Measurements from ENCODE around the gene PCSK1N.

PCSK1N gene

GRCh38 chrX:48834383-48834709 lies 1.1 kb downstream of the PCSK1N start:
- Histone ChIP-seq H3K4me3 (ENCODE audit: low read length, poor library complexity, severe bottlenecking) (no peak overlapping the region), H2AFZ (ENCODE audit: low read length) (no peak overlapping the region)

DNA sequence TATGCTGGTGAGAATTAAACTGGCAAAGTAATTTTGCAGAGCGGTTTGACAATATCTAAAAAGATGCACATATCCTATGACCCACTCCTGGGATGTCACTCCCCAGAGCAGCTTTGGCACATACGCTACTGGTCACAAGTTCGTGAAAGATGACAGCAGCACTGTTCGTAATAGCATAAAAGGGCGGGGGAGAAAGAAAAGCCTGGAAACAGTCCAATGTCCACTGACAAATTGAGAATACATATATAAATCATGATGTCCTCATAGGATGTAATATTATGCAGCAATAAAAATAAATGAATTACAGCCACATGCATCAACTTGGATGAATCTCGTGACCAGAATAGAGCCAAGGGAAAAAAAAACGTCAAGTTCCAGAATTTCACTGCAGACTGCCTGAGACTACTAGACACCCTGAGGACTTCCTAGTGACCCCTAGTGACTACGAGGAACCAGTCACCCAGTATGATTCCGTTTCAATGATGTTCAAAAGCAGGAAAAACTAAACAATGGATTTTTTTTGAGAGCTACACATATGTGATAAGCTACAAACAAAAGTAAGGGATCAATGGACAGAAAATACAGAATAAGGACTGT lies 1.8 kb downstream of the PCSK1N start:
- no peaks in the 10 kb centered on the region for H3F3A ChIP-seq (ENCODE audit: low read depth)
- H3K27me3 ChIP-seq (ENCODE audit: insufficient read depth, low read length, poor library complexity, severe bottlenecking), result no peaks in the 10 kb centered on the region
- H4K20me1 ChIP-seq (ENCODE audit: insufficient read depth, low read length, poor library complexity, severe bottlenecking), result no peaks in the 10 kb centered on the region
- TF ChIP-seq, protein P1, sequence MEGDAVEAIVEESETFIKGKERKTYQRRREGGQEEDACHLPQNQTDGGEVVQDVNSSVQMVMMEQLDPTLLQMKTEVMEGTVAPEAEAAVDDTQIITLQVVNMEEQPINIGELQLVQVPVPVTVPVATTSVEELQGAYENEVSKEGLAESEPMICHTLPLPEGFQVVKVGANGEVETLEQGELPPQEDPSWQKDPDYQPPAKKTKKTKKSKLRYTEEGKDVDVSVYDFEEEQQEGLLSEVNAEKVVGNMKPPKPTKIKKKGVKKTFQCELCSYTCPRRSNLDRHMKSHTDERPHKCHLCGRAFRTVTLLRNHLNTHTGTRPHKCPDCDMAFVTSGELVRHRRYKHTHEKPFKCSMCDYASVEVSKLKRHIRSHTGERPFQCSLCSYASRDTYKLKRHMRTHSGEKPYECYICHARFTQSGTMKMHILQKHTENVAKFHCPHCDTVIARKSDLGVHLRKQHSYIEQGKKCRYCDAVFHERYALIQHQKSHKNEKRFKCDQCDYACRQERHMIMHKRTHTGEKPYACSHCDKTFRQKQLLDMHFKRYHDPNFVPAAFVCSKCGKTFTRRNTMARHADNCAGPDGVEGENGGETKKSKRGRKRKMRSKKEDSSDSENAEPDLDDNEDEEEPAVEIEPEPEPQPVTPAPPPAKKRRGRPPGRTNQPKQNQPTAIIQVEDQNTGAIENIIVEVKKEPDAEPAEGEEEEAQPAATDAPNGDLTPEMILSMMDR (conservative IDR thresholded peaks at IDR 0.05; ENCODE audit: low read length), result no peak; the same call in 1 of the 2 replicates
- TF ChIP-seq EZH2phosphoT487 (IDR thresholded peaks at IDR 0.05; ENCODE audit: borderline replicate concordance), result no peak
- H3K4me1 ChIP-seq (ENCODE audit: insufficient read depth, low read length, poor library complexity, severe bottlenecking), result no peaks in the 10 kb centered on the region
- no peaks in the 10 kb centered on the region for H3K9me3 ChIP-seq (ENCODE audit: insufficient read depth, low read depth, low read length)
- H3K9me2 ChIP-seq (replicated peaks; ENCODE audit: low read depth, low read length), result no peaks in the 10 kb centered on the region
- H3K79me2 ChIP-seq (ENCODE audit: insufficient read depth, low read length), result no peaks in the 10 kb centered on the region
- no peak overlapping the region for H3K9ac ChIP-seq (ENCODE audit: low read depth, low read length, poor library complexity, severe bottlenecking)
- H3K4me2 ChIP-seq (ENCODE audit: low read depth, low read length, poor library complexity, severe bottlenecking), result no peak overlapping the region
- no peaks in the 10 kb centered on the region for H3K36me3 ChIP-seq (ENCODE audit: insufficient read depth, low read length)
- no peak overlapping the region for H3K4me3 ChIP-seq (ENCODE audit: low read length, poor library complexity, severe bottlenecking)
- H2AFZ ChIP-seq (ENCODE audit: low read length), result no peak overlapping the region

More at GRCh38 chrX:48834383-48834709, 1.1 kb downstream of the PCSK1N start:
- H3K9ac ChIP-seq (ENCODE audit: low read depth, low read length, poor library complexity, severe bottlenecking), result no peak overlapping the region
- no peaks in the 10 kb centered on the region for H3K79me2 ChIP-seq (ENCODE audit: insufficient read depth, low read length)
- no peaks in the 10 kb centered on the region for H3K36me3 ChIP-seq (ENCODE audit: insufficient read depth, low read length)
- no peaks in the 10 kb centered on the region for H3K9me3 ChIP-seq (ENCODE audit: insufficient read depth, low read depth, low read length)
- H3F3A ChIP-seq (ENCODE audit: low read depth), result no peaks in the 10 kb centered on the region
- no peaks in the 10 kb centered on the region for H3K9me2 ChIP-seq (replicated peaks; ENCODE audit: low read depth, low read length)
- no peak overlapping the region for H3K4me2 ChIP-seq (ENCODE audit: low read depth, low read length, poor library complexity, severe bottlenecking)
- no peaks in the 10 kb centered on the region for H3K27me3 ChIP-seq (ENCODE audit: insufficient read depth, low read length, poor library complexity, severe bottlenecking)
- H4K20me1 ChIP-seq (ENCODE audit: insufficient read depth, low read length, poor library complexity, severe bottlenecking), result no peaks in the 10 kb centered on the region
- H3K4me1 ChIP-seq (ENCODE audit: insufficient read depth, low read length, poor library complexity, severe bottlenecking), result no peaks in the 10 kb centered on the region
- TF ChIP-seq, protein P1 (conservative IDR thresholded peaks at IDR 0.05; ENCODE audit: low read length), result no peak
- no peak for TF ChIP-seq EZH2phosphoT487 (IDR thresholded peaks at IDR 0.05; ENCODE audit: borderline replicate concordance)

- no peaks in the 10 kb centered on the region for H3K9me2 ChIP-seq (replicated peaks; ENCODE audit: low read depth, low read length)
- no peak overlapping the region for H3K9ac ChIP-seq (ENCODE audit: low read depth, low read length, poor library complexity, severe bottlenecking)
- no peaks in the 10 kb centered on the region for H3F3A ChIP-seq (ENCODE audit: low read depth)
- H3K4me2 ChIP-seq (ENCODE audit: low read depth, low read length, poor library complexity, severe bottlenecking), result no peak overlapping the region
- no peaks in the 10 kb centered on the region for H3K9me3 ChIP-seq (ENCODE audit: insufficient read depth, low read depth, low read length)
- TF ChIP-seq, protein P1 (conservative IDR thresholded peaks at IDR 0.05; ENCODE audit: low read length), result no peak
- TF ChIP-seq EZH2phosphoT487 (IDR thresholded peaks at IDR 0.05; ENCODE audit: borderline replicate concordance), result no peak
- H3K27me3 ChIP-seq (ENCODE audit: insufficient read depth, low read length, poor library complexity, severe bottlenecking), result no peaks in the 10 kb centered on the region
- no peaks in the 10 kb centered on the region for H3K36me3 ChIP-seq (ENCODE audit: insufficient read depth, low read length)
- no peak overlapping the region for H2AFZ ChIP-seq (ENCODE audit: low read length)
- no peaks in the 10 kb centered on the region for H3K79me2 ChIP-seq (ENCODE audit: insufficient read depth, low read length)
- H3K4me3 ChIP-seq (ENCODE audit: low read length, poor library complexity, severe bottlenecking), result no peak overlapping the region
- no peaks in the 10 kb centered on the region for H4K20me1 ChIP-seq (ENCODE audit: insufficient read depth, low read length, poor library complexity, severe bottlenecking)
- no peaks in the 10 kb centered on the region for H3K4me1 ChIP-seq (ENCODE audit: insufficient read depth, low read length, poor library complexity, severe bottlenecking)
Measured at GRCh38 chrX:48831909-48832291, 3.5 kb downstream of the PCSK1N start.

Data from Loucy (cell line).